Body of pancreas (tissue), 4 donors: ENCODE data around the gene ATP11A. TPM values are rescaled to one million over a fixed set of nuclear protein-coding genes. Genes with fewer than 3 reads are reported as not detected.

Source experiments
- ATAC-seq: fragments of 150-250 bp; one replicate; pipeline ENCODE4 v1.9.1; 2016
- DNase-seq, 4 donors: peaks; one replicate each; pipeline ENCODE4 v3.0.0-alpha.2; 2019
- H3K27ac ChIP-seq, 4 donors: fragments of 200-600 bp; sonication (generic); 1 replicate in 3 of 4; 2 replicates in 1 of 4; pipeline versions ENCODE4 v1.5.1 to v1.6.1; 2016 to 2019; ENCODE audit warnings: mild to moderate bottlenecking in 1 of 4, mixed read lengths in 1 of 4, moderate library complexity in 1 of 4
- H3K27me3 ChIP-seq, 2 donors: fragments of 200-600 bp; sonication (generic); one replicate each; pipeline ENCODE4 v1.6.0; 2016; ENCODE audit warnings: mild to moderate bottlenecking in 1 of 2
- H3K36me3 ChIP-seq, 2 donors: fragments of 200-600 bp; sonication (generic); replicated peaks in 1 of 2; 2 replicates each; pipeline ENCODE4 v1.5.1; 2016; ENCODE audit warnings: low read depth in 2 of 2; ENCODE audit not compliant: insufficient read depth in 1 of 2
- H3K4me1 ChIP-seq: fragments of 200-600 bp; sonication (generic); one replicate; pipeline ENCODE4 v1.6.0; 2016
- H3K4me3 ChIP-seq, 2 donors: fragments of 200-600 bp; sonication (generic); 1 replicate in 1 of 2; 2 replicates in 1 of 2; pipeline ENCODE4 v1.5.1; 2016 to 2019
- H3K9me3 ChIP-seq, 3 donors: fragments of 200-600 bp; sonication (generic); 1 replicate in 2 of 3; 2 replicates in 1 of 3; pipeline ENCODE4 v1.5.1; 2016
- CTCF ChIP-seq, 7 experiments: fragments of 450-650 bp in 4 of 7; fragments of 200-600 bp in 3 of 7; sonication (generic) in 3 of 7; IDR thresholded peaks; one replicate each; pipeline ENCODE4 v1.5.1; 2016 to 2019; ENCODE audit warnings: antibody characterized with exemption in 7 of 7
- POLR2A ChIP-seq, 3 donors: fragments of 450-650 bp; IDR thresholded peaks; one replicate each; pipeline ENCODE4 v1.6.1; 2016; ENCODE audit warnings: antibody characterized with exemption in 3 of 3, mild to moderate bottlenecking in 2 of 3
- WGBS, 2 donors: methylation state at CpG; one replicate each; pipeline ENCODE4 v1.1.5; 2017; 5-methylcytosine and 5-hydroxymethylcytosine counted together
- intact Hi-C: fragments of 100-400 bp; cut with DNase I; formaldehyde crosslinking; loops from one replicate; pipeline ENCODE4 v1.15.1; 2023
- total RNA-seq, 2 donors: library from RNA; depleted of rRNA; stranded (reverse); fragments of >200 nt; gene quantifications; one replicate each; pipeline ENCODE4 v1.1.0, GENCODE V29; 2016

ATP11A gene
- total RNA-seq, 2 donors from 2014 or later, result 24.1 to 33.9 TPM

GRCh38 chr13:112692586-112692985 is 2.7 kb downstream of the ATP11A start:
- Histone ChIP-seq H3K9me3 (no peaks in the 10 kb centered on the region), H3K27me3 (no peaks in the 10 kb centered on the region), H3K4me3 (no peak overlapping the region), H3K36me3 (no peaks in the 10 kb centered on the region), H3K4me1 (peaks cover 48% of the 10 kb centered on the region), H3K27ac (no peak overlapping the region)
- ATAC-seq (no peak), DNase-seq (no peak)
- intact Hi-C loops, result no loop called here
- no peak for TF ChIP-seq POLR2A (IDR thresholded peaks at IDR 0.05)
- 92 to 93% methylated on average over 5 of the region's 5 CpGs for WGBS, 2 donors

GRCh38 chr13:112693831-112694497 is 4.1 kb downstream of the ATP11A start:
- no peak for ATAC-seq
- Histone ChIP-seq H3K4me1 (peaks cover 41% of the 10 kb centered on the region), H3K4me3 (no peak overlapping the region), H3K36me3 (no peaks in the 10 kb centered on the region), H3K27me3 (no peaks in the 10 kb centered on the region), H3K9me3 (no peaks in the 10 kb centered on the region), H3K27ac (peak overlapping the region in 3 of 4 donors; percentile 1 to 70 (median 50))
- WGBS, 2 donors, result 81% methylated on average over 13 of the region's 13 CpGs
- intact Hi-C loops, result no loop called here
- peak in 3 of 4 donors; percentile 25 to 54 (median 44) for DNase-seq
- no peak for TF ChIP-seq CTCF (IDR thresholded peaks at IDR 0.05)
- no peak for TF ChIP-seq POLR2A (IDR thresholded peaks at IDR 0.05)

- 69 to 72% methylated on average over 4 of the region's 4 CpGs for WGBS, 2 donors
- peaks cover 36% of the 10 kb centered on the region for H3K4me1 ChIP-seq
- no peak for TF ChIP-seq POLR2A (IDR thresholded peaks at IDR 0.05)
- no peak for TF ChIP-seq CTCF (IDR thresholded peaks at IDR 0.05)
- ATAC-seq (no peak), DNase-seq (no peak)
- no peak overlapping the region for H3K4me3 ChIP-seq
- no peaks in the 10 kb centered on the region for H3K9me3 ChIP-seq
- intact Hi-C loops, result no loop called here
- no peak overlapping the region for H3K27ac ChIP-seq
- H3K27me3 ChIP-seq, result no peaks in the 10 kb centered on the region
- no peaks in the 10 kb centered on the region for H3K36me3 ChIP-seq
These were observed 5.3 kb downstream of the ATP11A start for GRCh38 chr13:112695121-112695520.

GRCh38 chr13:112696001-112696868 is 6.4 kb downstream of the ATP11A start:
- Histone ChIP-seq H3K4me3 (no peak overlapping the region), H3K27ac (no peak overlapping the region), H3K4me1 (peaks cover 33% of the 10 kb centered on the region), H3K9me3 (no peaks in the 10 kb centered on the region), H3K36me3 (no peaks in the 10 kb centered on the region), H3K27me3 (no peaks in the 10 kb centered on the region)
- ATAC-seq, result no peak
- 89 to 94% methylated on average over 42 to 52 of the region's 53 CpGs for WGBS, 2 donors
- DNase-seq, result no peak
- TF ChIP-seq POLR2A (IDR thresholded peaks at IDR 0.05) (no peak), CTCF (IDR thresholded peaks at IDR 0.05) (no peak)
- intact Hi-C loops, result no loop called here

GRCh38 chr13:112696869-112697465 is 7.1 kb downstream of the ATP11A start:
- WGBS, 2 donors, result 93 to 94% methylated on average over 27 to 33 of the region's 34 CpGs
- Histone ChIP-seq H3K27me3 (no peaks in the 10 kb centered on the region), H3K4me3 (no peak overlapping the region), H3K27ac (no peak overlapping the region), H3K9me3 (no peaks in the 10 kb centered on the region), H3K4me1 (peaks cover 26% of the 10 kb centered on the region), H3K36me3 (no peaks in the 10 kb centered on the region)
- no peak for TF ChIP-seq CTCF (IDR thresholded peaks at IDR 0.05)
- TF ChIP-seq POLR2A (IDR thresholded peaks at IDR 0.05), result no peak
- intact Hi-C loops, result no loop called here
- no peak for DNase-seq
- no peak for ATAC-seq
